Measurements from ENCODE around the gene NSUN4. TPM values are rescaled to one million over a fixed set of nuclear protein-coding genes. Genes with fewer than 3 reads are reported as not detected.

Gene NSUN4
- total RNA-seq, 1 experiment from 2014 or later, result 33.9 TPM

DNA sequence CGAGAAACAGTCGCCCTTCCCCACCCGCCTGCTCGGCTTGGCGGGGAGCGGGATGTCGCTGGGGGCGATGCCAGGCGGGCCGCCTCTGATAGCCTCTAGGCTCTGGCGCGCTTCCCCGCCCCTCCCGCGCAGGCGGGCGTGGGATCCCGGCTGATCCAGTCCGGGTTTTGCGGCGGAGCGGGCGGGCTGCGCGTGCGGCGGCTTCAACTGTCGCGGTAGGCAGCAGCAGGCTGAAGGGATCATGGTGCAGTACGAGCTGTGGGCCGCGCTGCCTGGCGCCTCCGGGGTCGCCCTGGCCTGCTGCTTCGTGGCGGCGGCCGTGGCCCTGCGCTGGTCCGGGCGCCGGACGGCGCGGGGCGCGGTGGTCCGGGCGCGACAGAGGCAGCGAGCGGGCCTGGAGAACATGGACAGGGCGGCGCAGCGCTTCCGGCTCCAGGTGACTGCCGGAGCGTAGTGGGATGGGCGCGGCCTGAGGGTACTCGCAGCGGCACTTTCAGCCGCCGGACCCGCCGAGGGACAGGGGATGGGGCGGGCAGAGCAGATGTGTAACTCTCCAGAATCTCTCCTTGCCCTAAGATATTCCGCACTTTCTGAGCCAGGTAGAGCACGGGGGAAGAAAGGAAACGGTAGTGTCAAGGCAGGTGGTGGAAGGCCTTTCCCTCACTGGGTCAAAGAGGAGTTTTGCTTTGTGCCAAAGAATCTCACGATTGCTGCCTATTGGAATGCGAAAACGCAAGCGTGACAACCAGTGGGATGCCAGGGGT, 53.7 kb downstream of the NSUN4 start, which contains the start of gene FAAH:
FAAH (plus strand) TSS at position 210 of the 764 bp plus-strand sequence; CDS start at position 242, 32 bp downstream.
- intact Hi-C loops (cut with micrococcal nuclease; ENCODE audit: unreplicated experiment), result loop anchor here (2.0 kb wide), 1 partner anchor 53 kb away; the partner anchor contains the start of gene NSUN4
- peak within 1 kb of the TSS; percentile 53 for H3K4me3 ChIP-seq
- peak within 1 kb of the TSS; percentile 72 for H3K4me2 ChIP-seq
- peaks cover 15% of the 10 kb centered on the region; the same call in 1 of the 2 replicates for H3K9me3 ChIP-seq (ENCODE audit: insufficient read depth, low read depth)
- no peaks in the 10 kb centered on the region for H3K4me1 ChIP-seq (replicated peaks; ENCODE audit: insufficient read depth)
- DNase-seq, result peak in 1 of 2 experiments; percentile 82
- no peaks in the 10 kb centered on the region for H3F3A ChIP-seq (ENCODE audit: insufficient read depth, low read depth)
- TF ChIP-seq, protein P1, sequence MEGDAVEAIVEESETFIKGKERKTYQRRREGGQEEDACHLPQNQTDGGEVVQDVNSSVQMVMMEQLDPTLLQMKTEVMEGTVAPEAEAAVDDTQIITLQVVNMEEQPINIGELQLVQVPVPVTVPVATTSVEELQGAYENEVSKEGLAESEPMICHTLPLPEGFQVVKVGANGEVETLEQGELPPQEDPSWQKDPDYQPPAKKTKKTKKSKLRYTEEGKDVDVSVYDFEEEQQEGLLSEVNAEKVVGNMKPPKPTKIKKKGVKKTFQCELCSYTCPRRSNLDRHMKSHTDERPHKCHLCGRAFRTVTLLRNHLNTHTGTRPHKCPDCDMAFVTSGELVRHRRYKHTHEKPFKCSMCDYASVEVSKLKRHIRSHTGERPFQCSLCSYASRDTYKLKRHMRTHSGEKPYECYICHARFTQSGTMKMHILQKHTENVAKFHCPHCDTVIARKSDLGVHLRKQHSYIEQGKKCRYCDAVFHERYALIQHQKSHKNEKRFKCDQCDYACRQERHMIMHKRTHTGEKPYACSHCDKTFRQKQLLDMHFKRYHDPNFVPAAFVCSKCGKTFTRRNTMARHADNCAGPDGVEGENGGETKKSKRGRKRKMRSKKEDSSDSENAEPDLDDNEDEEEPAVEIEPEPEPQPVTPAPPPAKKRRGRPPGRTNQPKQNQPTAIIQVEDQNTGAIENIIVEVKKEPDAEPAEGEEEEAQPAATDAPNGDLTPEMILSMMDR (conservative IDR thresholded peaks at IDR 0.05), result no peak
- no peak for TF ChIP-seq EZH2 (IDR thresholded peaks at IDR 0.05; ENCODE audit: low read depth)
- BruUV-seq (replicated peaks), result no TSS peak
- ChIA-PET CTCF (no interaction called here), POLR2A (ENCODE audit: unreplicated experiment) (interaction anchor here (0.6 kb wide), 1 partner anchor 225 kb away, joined by 3 read pairs; no protein-coding TSS in a partner anchor)
- peak within 1 kb of the TSS; percentile 73; the same call in 1 of the 2 replicates for H2AFZ ChIP-seq
- H4K20me1 ChIP-seq (ENCODE audit: insufficient read depth), result no peaks in the 10 kb centered on the region
- H3K79me2 ChIP-seq (ENCODE audit: low read depth), result no peaks in the 10 kb centered on the region
- H3K9me2 ChIP-seq (ENCODE audit: insufficient read depth), result no peaks in the 10 kb centered on the region
- no peak within 1 kb of the TSS for H3K27ac ChIP-seq
- H3K27me3 ChIP-seq (ENCODE audit: insufficient read depth, low read depth), result peaks cover 7% of the 10 kb centered on the region; the same call in 1 of the 2 replicates
- H3K36me3 ChIP-seq (ENCODE audit: low read depth), result no peaks in the 10 kb centered on the region

DNA sequence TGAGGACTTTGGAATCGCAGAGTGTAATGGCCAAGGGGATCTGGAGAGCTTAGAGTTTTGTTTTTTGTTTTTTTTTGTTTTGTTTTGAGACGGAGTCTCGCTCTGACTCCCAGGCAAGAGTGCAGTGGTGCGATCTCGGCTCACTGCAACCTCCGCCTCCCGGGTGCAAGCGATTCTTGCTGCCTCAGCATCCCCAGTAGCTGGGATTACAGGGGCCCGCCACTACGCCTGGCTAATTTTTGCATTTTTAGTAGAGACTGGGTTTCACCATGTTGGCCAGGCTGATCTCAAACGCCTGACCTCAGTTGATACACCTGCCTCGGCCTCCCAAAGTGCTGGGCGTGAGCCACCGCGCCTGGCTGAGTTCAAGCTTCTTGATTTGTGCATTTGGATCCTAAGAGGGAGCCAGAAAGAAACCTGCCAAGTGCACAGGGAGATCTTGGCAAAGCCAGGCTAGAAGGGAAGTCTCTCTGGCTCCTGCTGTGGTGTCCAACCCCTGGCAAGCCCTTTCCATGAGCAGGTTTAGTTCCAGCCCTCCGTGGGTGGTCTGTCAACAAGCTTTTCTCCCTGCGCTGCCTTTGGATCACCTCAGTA, 54.4 kb downstream of the NSUN4 start:
- H3F3A ChIP-seq (ENCODE audit: insufficient read depth, low read depth), result no peaks in the 10 kb centered on the region
- no peak for DNase-seq
- H3K9me2 ChIP-seq (ENCODE audit: insufficient read depth), result no peaks in the 10 kb centered on the region
- no peak overlapping the region for H3K27ac ChIP-seq
- no peaks in the 10 kb centered on the region for H3K4me1 ChIP-seq (replicated peaks; ENCODE audit: insufficient read depth)
- TSS peak; percentile 54 for BruUV-seq (replicated peaks)
- peaks cover 15% of the 10 kb centered on the region; the same call in 1 of the 2 replicates for H3K9me3 ChIP-seq (ENCODE audit: insufficient read depth, low read depth)
- POLR2A ChIA-PET (ENCODE audit: unreplicated experiment), result no interaction called here
- CTCF ChIA-PET, result no interaction called here
- H3K4me2 ChIP-seq, result peak overlapping the region; percentile 72
- H3K36me3 ChIP-seq (ENCODE audit: low read depth), result no peaks in the 10 kb centered on the region
- H2AFZ ChIP-seq, result peak overlapping the region; percentile 73; the same call in 1 of the 2 replicates
- peak overlapping the region; percentile 53; the same call in 1 of the 2 replicates for H3K4me3 ChIP-seq
- H3K79me2 ChIP-seq (ENCODE audit: low read depth), result no peaks in the 10 kb centered on the region
- intact Hi-C loops (cut with micrococcal nuclease; ENCODE audit: unreplicated experiment), result loop anchor here (2.0 kb wide), 1 partner anchor 54 kb away; the partner anchor contains the start of gene NSUN4
- no peak for TF ChIP-seq EZH2 (IDR thresholded peaks at IDR 0.05; ENCODE audit: low read depth)
- TF ChIP-seq, protein P1 (conservative IDR thresholded peaks at IDR 0.05), result no peak
- H4K20me1 ChIP-seq (ENCODE audit: insufficient read depth), result no peaks in the 10 kb centered on the region
- H3K27me3 ChIP-seq (ENCODE audit: insufficient read depth, low read depth), result peaks cover 4% of the 10 kb centered on the region; the same call in 1 of the 2 replicates

DNA sequence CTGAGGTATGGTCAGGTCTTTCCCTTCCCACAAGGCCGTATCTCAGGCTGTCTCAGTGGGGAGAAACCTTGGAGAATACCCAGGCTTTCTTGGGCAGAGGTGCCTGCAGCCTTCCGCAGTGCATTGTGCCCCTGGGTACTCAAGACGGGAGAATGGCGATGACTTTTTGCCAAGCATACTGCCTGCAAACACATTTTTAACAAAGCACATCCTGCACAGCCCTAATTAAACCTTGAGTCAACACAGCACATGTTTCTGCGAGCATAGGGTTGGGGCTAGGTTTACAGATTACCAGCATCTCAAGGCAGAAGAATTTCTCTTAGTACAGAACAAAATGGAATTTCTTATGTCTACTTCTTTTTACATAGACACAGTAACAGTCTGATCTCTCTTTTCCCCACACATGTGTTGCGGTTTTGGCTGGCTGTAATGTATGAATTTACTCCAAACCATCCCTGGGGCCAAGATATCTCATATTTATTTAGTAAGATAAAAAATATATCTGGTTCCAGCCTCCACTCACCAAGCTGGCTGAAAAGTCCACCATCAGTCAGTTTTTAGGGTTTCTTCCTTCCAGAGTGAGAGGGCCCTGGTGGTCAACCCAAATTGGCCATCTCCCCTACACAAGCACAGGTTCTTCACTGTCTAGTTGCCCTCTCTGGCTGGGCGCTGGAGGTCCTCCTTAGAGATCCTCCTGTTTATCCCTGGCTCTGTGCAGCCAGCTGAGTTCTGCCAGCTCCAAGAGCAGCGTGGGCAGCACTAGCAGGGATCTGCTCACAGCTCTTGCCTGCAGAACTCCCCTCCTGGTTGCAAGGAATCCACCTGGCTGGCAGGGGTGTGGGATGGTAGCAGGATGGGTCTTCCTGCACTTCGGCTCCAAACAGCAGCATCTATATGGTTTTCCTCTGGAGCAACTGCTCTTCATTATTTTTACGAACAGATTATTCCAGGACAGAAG, 56.1 kb downstream of the NSUN4 start:
- H3K9me2 ChIP-seq (ENCODE audit: insufficient read depth), result no peaks in the 10 kb centered on the region
- H3K79me2 ChIP-seq (ENCODE audit: low read depth), result no peaks in the 10 kb centered on the region
- ChIA-PET CTCF (no interaction called here), POLR2A (ENCODE audit: unreplicated experiment) (no interaction called here)
- intact Hi-C loops (cut with micrococcal nuclease; ENCODE audit: unreplicated experiment), result no loop called here
- H2AFZ ChIP-seq, result no peak overlapping the region
- no peak overlapping the region for H3K4me3 ChIP-seq
- no peak overlapping the region for H3K4me2 ChIP-seq
- H3K9me3 ChIP-seq (ENCODE audit: insufficient read depth, low read depth), result peaks cover 15% of the 10 kb centered on the region; the same call in 1 of the 2 replicates
- no peak overlapping the region for H3K27ac ChIP-seq
- TF ChIP-seq EZH2 (IDR thresholded peaks at IDR 0.05; ENCODE audit: low read depth), result no peak
- TF ChIP-seq, protein P1 (conservative IDR thresholded peaks at IDR 0.05), result no peak
- H3K36me3 ChIP-seq (ENCODE audit: low read depth), result no peaks in the 10 kb centered on the region
- DNase-seq, result no peak
- BruUV-seq (replicated peaks), result no TSS peak
- no peaks in the 10 kb centered on the region for H3F3A ChIP-seq (ENCODE audit: insufficient read depth, low read depth)
- no peaks in the 10 kb centered on the region for H4K20me1 ChIP-seq (ENCODE audit: insufficient read depth)
- no peaks in the 10 kb centered on the region; the same call in 1 of the 2 replicates for H3K27me3 ChIP-seq (ENCODE audit: insufficient read depth, low read depth)
- peaks cover 6% of the 10 kb centered on the region; the same call in 1 of the 2 replicates for H3K4me1 ChIP-seq (replicated peaks; ENCODE audit: insufficient read depth)
